Gastroesophageal sphincter (tissue), 4 donors: ENCODE results near the gene NRK. TPM values are rescaled to one million over a fixed set of nuclear protein-coding genes. Genes with fewer than 3 reads are reported as not detected.

Source experiments
- ATAC-seq: fragments of 150-250 bp; one replicate; pipeline ENCODE4 v1.9.1; 2016; ENCODE audit warnings: mild to moderate bottlenecking, moderate library complexity
- H3K27ac ChIP-seq, 4 donors: fragments of 200-600 bp; sonication (generic) in 3 of 4; 1 replicate in 3 of 4; 2 replicates in 1 of 4; pipeline ENCODE4 v1.5.1; 2016 to 2019
- H3K27me3 ChIP-seq: fragments of 200-600 bp; sonication (generic); one replicate; pipeline ENCODE4 v1.5.1; 2019
- H3K36me3 ChIP-seq, 2 donors: fragments of 200-600 bp; sonication (generic); one replicate each; pipeline ENCODE4 v1.5.1; 2019; ENCODE audit warnings: control low read depth in 1 of 2
- H3K4me1 ChIP-seq, 3 donors: fragments of 200-600 bp; sonication (generic); 1 replicate in 2 of 3; 2 replicates in 1 of 3; pipeline ENCODE4 v1.5.1; 2016 to 2019; ENCODE audit warnings: control low read depth in 2 of 3
- H3K4me3 ChIP-seq, 2 donors: fragments of 200-600 bp; sonication (generic); one replicate each; pipeline ENCODE4 v1.5.1; 2019; ENCODE audit warnings: mild to moderate bottlenecking in 1 of 2, moderate library complexity in 1 of 2
- H3K9me3 ChIP-seq, 3 donors: fragments of 200-600 bp; sonication (generic); one replicate each; pipeline ENCODE4 v1.5.1; 2017 to 2019; ENCODE audit warnings: control low read depth in 2 of 3
- CTCF ChIP-seq, 4 experiments: fragments of 200-600 bp in 2 of 4; fragments of 450-650 bp in 2 of 4; sonication (generic) in 1 of 4; IDR thresholded peaks; one replicate each; pipeline ENCODE4 v1.5.1; 2017 to 2019; ENCODE audit warnings: antibody characterized with exemption in 4 of 4, mild to moderate bottlenecking in 2 of 4, moderate library complexity in 2 of 4
- EP300 ChIP-seq: sonication (generic); formaldehyde crosslinking; IDR thresholded peaks from one replicate; pipeline ENCODE4 v1.6.1; 2017; ENCODE audit warnings: antibody characterized with exemption, mild to moderate bottlenecking
- POLR2A ChIP-seq, 2 donors: fragments of 450-650 bp; IDR thresholded peaks; one replicate each; pipeline ENCODE4 v1.6.1; 2017; ENCODE audit warnings: antibody characterized with exemption in 2 of 2, mild to moderate bottlenecking in 2 of 2, moderate library complexity in 1 of 2
- POLR2AphosphoS5 ChIP-seq: sonication (generic); formaldehyde crosslinking; IDR thresholded peaks from one replicate; pipeline ENCODE4 v1.6.1; 2017; ENCODE audit warnings: antibody characterized with exemption
- WGBS, 2 donors: methylation state at CpG; one replicate each; pipeline ENCODE4 v1.1.5; 2018; ENCODE audit warnings: low coverage in 1 of 2; 5-methylcytosine and 5-hydroxymethylcytosine counted together
- total RNA-seq, 4 donors: library from RNA; depleted of rRNA; stranded (reverse); fragments of >200 nt; gene quantifications; one replicate each; pipeline ENCODE4 v1.1.0, GENCODE V29; 2016

NRK gene
- total RNA-seq, 4 donors from 2014 or later, result 3.0 to 4.1 (median 3.2) TPM

- Histone ChIP-seq H3K36me3 (no peaks in the 10 kb centered on the region), H3K4me1 (no peaks in the 10 kb centered on the region), H3K9me3 (peaks cover 0 to 6% (median 0%) of the 10 kb centered on the region in 3 donors), H3K4me3 (no peak overlapping the region), H3K27ac (no peak overlapping the region), H3K27me3 (no peaks in the 10 kb centered on the region)
- WGBS, 2 donors, result 0 to 22% methylated on average over 1 of the region's 1 CpG
- TF ChIP-seq POLR2A (IDR thresholded peaks at IDR 0.05) (no peak), POLR2AphosphoS5 (no peak), CTCF (IDR thresholded peaks at IDR 0.05) (no peak), EP300 (no peak)
- no peak for ATAC-seq
These were observed 185.5 kb downstream of the NRK start for GRCh38 chrX:106007815-106008214.

Other genes with a start within 250 kb of the NRK start
- not detected for gene SERPINA7, start 216.2 kb downstream of the NRK start, total RNA-seq